ENCODE results near the gene LBP.
"Not testable (repeated sequence)": the region's sequence is repeated elsewhere in the genome, so short reads cannot be mapped to it uniquely, and the experiment has no call there.

Gene LBP

DNA sequence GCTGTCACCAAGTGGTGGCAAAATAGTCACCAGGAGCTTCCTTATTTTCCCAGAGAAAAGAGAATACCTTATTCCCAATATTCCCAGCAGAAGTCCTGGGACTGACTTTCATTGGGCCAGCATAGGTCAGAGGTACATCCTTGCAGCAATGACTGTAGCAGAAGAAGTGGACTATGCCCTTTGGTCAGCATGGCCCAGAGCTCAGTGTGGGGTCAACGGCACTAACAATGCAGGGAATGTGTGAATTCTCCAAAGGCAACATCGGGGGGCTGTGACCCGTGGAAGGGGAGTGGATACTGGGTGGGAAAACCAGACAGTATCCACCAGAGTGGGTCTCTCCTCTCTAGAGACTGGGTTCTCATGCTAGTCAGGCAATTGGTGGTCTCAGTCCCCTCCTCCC lies 15.6 kb upstream of the LBP start:
- Histone ChIP-seq H3K4me3 (no peak overlapping the region), H3K27ac (no peak overlapping the region)
- no peak for DNase-seq (ENCODE audit: low spot score)

GRCh38 chr20:38331245-38331644 lies 15.0 kb upstream of the LBP start:
- no peak for TF ChIP-seq CTCF (IDR thresholded peaks at IDR 0.05)
- Histone ChIP-seq H3K4me3 (no peak overlapping the region), H3K27ac (no peak overlapping the region)
- DNase-seq (ENCODE audit: low spot score): no peak

More for the DNA sequence above, 15.6 kb upstream of the LBP start:
- TF ChIP-seq CTCF (IDR thresholded peaks at IDR 0.05): no peak

GRCh38 chr20:38331814-38332213 lies 14.5 kb upstream of the LBP start:
- no peak for DNase-seq (ENCODE audit: low spot score)
- no peak overlapping the region for H3K27ac ChIP-seq
- no peak overlapping the region for H3K4me3 ChIP-seq
- no peak for TF ChIP-seq CTCF (IDR thresholded peaks at IDR 0.05)

DNA sequence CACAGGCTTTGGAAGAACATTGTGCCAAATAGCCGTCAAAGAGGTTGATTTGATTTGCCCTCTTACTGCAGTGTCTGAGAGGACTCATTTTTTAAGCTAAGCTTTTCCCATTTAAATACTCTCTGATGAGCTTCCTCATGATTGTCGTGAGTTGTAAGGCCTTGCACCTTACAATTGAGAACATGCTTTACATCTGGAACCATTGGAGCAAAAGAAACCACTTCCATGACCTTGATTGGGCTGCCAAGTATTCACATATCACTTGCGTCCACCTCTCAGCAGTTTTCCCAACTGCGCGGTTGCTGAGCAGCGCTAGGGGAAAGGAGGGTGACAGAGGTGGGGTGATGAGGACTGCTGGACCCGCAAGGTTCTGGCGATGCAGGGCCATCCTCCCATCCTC lies 12.3 kb upstream of the LBP start:
- TF ChIP-seq CTCF (IDR thresholded peaks at IDR 0.05): no peak
- Histone ChIP-seq H3K4me3 (no peak overlapping the region), H3K27ac (no peak overlapping the region)
- no peak for DNase-seq (ENCODE audit: low spot score)

- Histone ChIP-seq H3K4me3 (no peak overlapping the region), H3K27ac (no peak overlapping the region)
- DNase-seq (ENCODE audit: low spot score): no peak
- TF ChIP-seq CTCF (IDR thresholded peaks at IDR 0.05): no peak
Measured at GRCh38 chr20:38336726-38337125, 9.6 kb upstream of the LBP start.

- DNase-seq (ENCODE audit: low spot score): no peak
- H3K27ac ChIP-seq: no peak overlapping the region
- no peak overlapping the region for H3K4me3 ChIP-seq
- no peak for TF ChIP-seq CTCF (IDR thresholded peaks at IDR 0.05)
Measured at GRCh38 chr20:38337561-38338140, 8.6 kb upstream of the LBP start.

GRCh38 chr20:38338849-38339520 lies 7.3 kb upstream of the LBP start:
- Histone ChIP-seq H3K4me3 (no peak overlapping the region), H3K27ac (no peak overlapping the region)
- peak; percentile 14 for TF ChIP-seq CTCF (IDR thresholded peaks at IDR 0.05)
- no peak for DNase-seq (ENCODE audit: low spot score)

DNA sequence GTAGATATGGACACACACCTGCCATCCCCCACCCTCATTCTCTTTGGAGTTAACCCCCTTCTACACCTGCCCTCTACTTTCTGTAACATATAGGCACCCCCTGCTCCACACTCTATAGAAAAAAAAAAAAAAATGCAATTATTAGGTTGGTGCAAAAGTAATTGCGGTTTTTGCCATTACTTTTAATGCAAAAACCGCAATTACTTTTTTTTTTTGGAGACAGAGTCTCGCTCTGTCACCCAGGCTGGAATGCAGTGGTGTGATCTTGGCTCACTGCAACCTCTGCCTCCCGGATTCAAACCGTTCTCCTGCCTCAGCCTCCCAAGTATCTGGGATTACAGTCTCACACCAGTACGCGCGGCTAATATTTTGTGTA lies 6.8 kb upstream of the LBP start:
- not testable (repeated sequence) for H3K4me3 ChIP-seq; H3K27ac ChIP-seq; DNase-seq (ENCODE audit: low spot score)

All from coronary artery (tissue), 2 donors.